CD4-positive, alpha-beta T cell (primary cell): ENCODE measurements around the gene DNAH7. TPM values are rescaled to one million over a fixed set of nuclear protein-coding genes. Genes with fewer than 3 reads are reported as not detected.

Experiments
- ATAC-seq: fragments of 200-7000 bp; cut with Tn5 transposase; one replicate; pipeline ENCODE4 v1.10.0; 2022; ENCODE audit warnings: mild to moderate bottlenecking; ENCODE audit not compliant: poor library complexity
- CTCF ChIA-PET: fragments of 350-600 bp; sonication (Branson Sonifier 250); formaldehyde crosslinking; loops from one replicate; lab custom pipeline; 2021; ENCODE audit warnings: antibody characterized with exemption, inconsistent platforms; lab: Charles Lee
- POLR2A ChIA-PET: fragments of 350-600 bp; sonication (Branson Sonifier 250); formaldehyde crosslinking; loops from one replicate; lab custom pipeline; 2021; ENCODE audit warnings: antibody characterized with exemption, inconsistent platforms; lab: Charles Lee
- DNase-seq, 14 experiments: peaks; one replicate each; pipeline ENCODE4 v3.0.0-alpha.2; 2013 to 2020; ENCODE audit warnings: mixed read lengths in 2 of 14
- H3K27ac ChIP-seq, 2 donors: one replicate each; pipeline versions ENCODE4 v1.5.1 to v1.7.0; 2013; ENCODE audit warnings: low read length in 2 of 2, low read depth in 1 of 2, mild to moderate bottlenecking in 1 of 2
- H3K27me3 ChIP-seq, 2 experiments: 1 replicate in 1 of 2; 2 replicates in 1 of 2; pipeline versions ENCODE4 v1.6.1 to v1.7.0; 2013; ENCODE audit warnings: low read length in 2 of 2, control low read depth in 1 of 2, mild to moderate bottlenecking in 1 of 2, moderate library complexity in 1 of 2; ENCODE audit not compliant: insufficient read depth in 2 of 2, control insufficient read depth in 1 of 2
- H3K36me3 ChIP-seq: one replicate; pipeline ENCODE4 v1.6.1; 2013; ENCODE audit warnings: low read length, control low read depth; ENCODE audit not compliant: insufficient read depth
- H3K4me1 ChIP-seq: one replicate; pipeline ENCODE4 v1.6.1; 2013; ENCODE audit warnings: low read length, control low read depth; ENCODE audit not compliant: insufficient read depth
- H3K4me3 ChIP-seq: one replicate; pipeline ENCODE4 v1.5.1; 2013; ENCODE audit warnings: mild to moderate bottlenecking, low read length, moderate library complexity
- H3K9me3 ChIP-seq, 2 experiments: 1 replicate in 1 of 2; 2 replicates in 1 of 2; pipeline versions ENCODE4 v1.6.1 to v1.7.0; 2013; ENCODE audit warnings: low read length in 2 of 2, mild to moderate bottlenecking in 2 of 2, control low read depth in 1 of 2, moderate library complexity in 1 of 2; ENCODE audit not compliant: control insufficient read depth in 1 of 2, insufficient read depth in 1 of 2
- H3K27ac Mint-ChIP-seq: one replicate; pipeline ENCODE4 v1.8.0; 2020; ENCODE audit warnings: mixed read lengths
- H3K27me3 Mint-ChIP-seq: one replicate; pipeline ENCODE4 v1.8.0; 2021; ENCODE audit warnings: mixed read lengths
- H3K36me3 Mint-ChIP-seq: one replicate; pipeline ENCODE4 v1.8.0; 2021; ENCODE audit warnings: low read depth, mixed read lengths
- H3K4me1 Mint-ChIP-seq: one replicate; pipeline ENCODE4 v1.8.0; 2021; ENCODE audit warnings: low read depth, mixed read lengths
- H3K4me3 Mint-ChIP-seq: one replicate; pipeline ENCODE4 v1.8.0; 2020; ENCODE audit warnings: mild to moderate bottlenecking, mixed read lengths
- H3K9me3 Mint-ChIP-seq: one replicate; pipeline ENCODE4 v1.8.0; 2020; ENCODE audit warnings: mixed read lengths
- CTCF ChIP-seq: fragments of 200-600 bp; IDR thresholded peaks from one replicate; pipeline ENCODE4 v1.8.0; 2022; ENCODE audit warnings: antibody characterized with exemption, mild to moderate bottlenecking
- intact Hi-C, 2 experiments: fragments of 100-400 bp; cut with DNase I in 1 of 2; cut with micrococcal nuclease in 1 of 2; formaldehyde crosslinking; loops; one replicate each; pipeline versions ENCODE4 v1.15.1 to v1.9.0; 2023 to 2025; cut with DNase I, micrococcal nuclease
- total RNA-seq, 174 experiments: library from RNA in 2 of 174; stranded (reverse) in 2 of 174; gene quantifications; one replicate each; pipeline ENCODE4 v1.2.3 and lab custom pipeline; 2021 to 2026

The DNAH7 gene
- total RNA-seq, 2 experiments from 2014 or later, result not detected

GRCh38 chr2:195793881-195794280 lies 274.8 kb downstream of the DNAH7 start:
- ChIA-PET POLR2A (no interaction called here), CTCF (no interaction called here)
- no peaks in the 10 kb centered on the region for H3K27me3 ChIP-seq
- Mint-ChIP-seq H3K36me3 (no peaks in the 10 kb centered on the region), H3K4me1 (no peaks in the 10 kb centered on the region), H3K27ac (no peak overlapping the region), H3K27me3 (no peaks in the 10 kb centered on the region), H3K9me3 (peaks cover 8% of the 10 kb centered on the region), H3K4me3 (no peak overlapping the region)
- ATAC-seq, result no peak
- TF ChIP-seq CTCF, result no peak
- no peak overlapping the region for H3K27ac ChIP-seq
- H3K4me1 ChIP-seq, result no peaks in the 10 kb centered on the region
- DNase-seq, result no peak
- H3K4me3 ChIP-seq, result no peak overlapping the region
- intact Hi-C loops, result no loop called here
- peaks cover 0 to 3% of the 10 kb centered on the region in 2 experiments for H3K9me3 ChIP-seq
- H3K36me3 ChIP-seq, result no peaks in the 10 kb centered on the region

GRCh38 chr2:195782156-195782555 lies 286.5 kb downstream of the DNAH7 start:
- Mint-ChIP-seq H3K9me3 (no peaks in the 10 kb centered on the region), H3K27me3 (no peaks in the 10 kb centered on the region), H3K4me3 (no peak overlapping the region), H3K27ac (no peak overlapping the region), H3K4me1 (no peaks in the 10 kb centered on the region), H3K36me3 (no peaks in the 10 kb centered on the region)
- Histone ChIP-seq H3K36me3 (no peaks in the 10 kb centered on the region), H3K9me3 (no peaks in the 10 kb centered on the region), H3K27me3 (no peaks in the 10 kb centered on the region), H3K4me1 (no peaks in the 10 kb centered on the region), H3K27ac (no peak overlapping the region), H3K4me3 (no peak overlapping the region)
- POLR2A ChIA-PET, result no interaction called here
- intact Hi-C loops, result no loop called here
- ATAC-seq, result no peak
- no peak for DNase-seq
- no peak for TF ChIP-seq CTCF
- CTCF ChIA-PET, result no interaction called here

GRCh38 chr2:195779491-195779890 lies 289.1 kb downstream of the DNAH7 start:
- no peak for TF ChIP-seq CTCF
- Histone ChIP-seq H3K4me3 (no peak overlapping the region), H3K9me3 (no peaks in the 10 kb centered on the region), H3K36me3 (no peaks in the 10 kb centered on the region), H3K4me1 (no peaks in the 10 kb centered on the region), H3K27me3 (no peaks in the 10 kb centered on the region), H3K27ac (no peak overlapping the region)
- intact Hi-C loops, result no loop called here
- no peak overlapping the region for H3K27ac Mint-ChIP-seq
- H3K27me3 Mint-ChIP-seq, result no peaks in the 10 kb centered on the region
- ChIA-PET CTCF (no interaction called here), POLR2A (no interaction called here)
- H3K36me3 Mint-ChIP-seq, result no peaks in the 10 kb centered on the region
- H3K4me1 Mint-ChIP-seq, result no peaks in the 10 kb centered on the region
- no peaks in the 10 kb centered on the region for H3K9me3 Mint-ChIP-seq
- H3K4me3 Mint-ChIP-seq, result no peak overlapping the region
- DNase-seq, result no peak
- ATAC-seq, result no peak
